Stimulated activated CD4-positive, alpha-beta T cell treated with anti-CD3 and anti-CD28 coated beads, Interleukin-4, amount 100 ng/mL, for 1 hour (primary cell): ENCODE data around the gene CNOT10.

ENCODE experiments used
- DNase-seq: peaks from one replicate; pipeline ENCODE4 v3.0.0-alpha.2; 2020

Gene CNOT10

DNA sequence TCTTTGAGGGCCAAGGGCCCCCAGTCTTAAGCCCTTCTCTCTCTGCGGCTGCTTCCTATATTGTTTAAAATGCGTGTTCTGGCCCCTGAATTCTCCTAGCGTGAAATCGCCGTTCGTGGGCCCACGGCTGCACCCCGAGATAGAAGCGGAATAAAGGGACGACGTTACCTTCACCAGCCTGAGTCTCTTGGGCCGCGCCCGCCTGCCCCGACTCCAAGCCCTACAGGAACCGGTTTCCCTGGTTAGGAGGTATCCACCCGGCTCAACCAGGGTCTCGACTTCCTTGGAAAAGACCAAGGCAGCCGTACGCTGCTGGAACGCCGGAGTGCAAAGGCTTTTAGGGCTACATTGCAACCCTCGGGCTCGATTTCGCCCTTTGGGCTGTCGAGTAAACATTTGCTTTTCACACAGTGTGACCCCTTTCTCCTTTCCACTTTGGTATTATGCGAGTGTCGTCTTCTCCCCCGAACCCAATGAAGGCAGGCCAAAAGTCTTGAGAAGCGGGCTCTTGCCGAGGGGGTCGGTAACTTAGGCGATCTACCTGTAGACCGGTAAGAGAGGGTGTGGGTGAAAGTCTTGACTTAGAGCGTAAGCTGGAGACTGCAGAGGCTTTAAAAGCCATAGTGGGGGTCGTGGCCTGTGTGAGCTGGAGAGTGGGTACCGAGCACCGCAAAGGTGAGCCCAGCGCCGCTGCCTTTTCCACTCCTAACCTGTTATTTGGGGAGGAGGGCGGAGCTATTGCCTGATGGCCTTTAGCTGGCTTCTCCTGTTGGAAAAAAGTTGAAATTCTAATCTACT is 134.8 kb downstream of the CNOT10 start:
- no peak for DNase-seq

GRCh38 chr3:32820430-32820829 is 135.4 kb downstream of the CNOT10 start:
- no peak for DNase-seq

DNA sequence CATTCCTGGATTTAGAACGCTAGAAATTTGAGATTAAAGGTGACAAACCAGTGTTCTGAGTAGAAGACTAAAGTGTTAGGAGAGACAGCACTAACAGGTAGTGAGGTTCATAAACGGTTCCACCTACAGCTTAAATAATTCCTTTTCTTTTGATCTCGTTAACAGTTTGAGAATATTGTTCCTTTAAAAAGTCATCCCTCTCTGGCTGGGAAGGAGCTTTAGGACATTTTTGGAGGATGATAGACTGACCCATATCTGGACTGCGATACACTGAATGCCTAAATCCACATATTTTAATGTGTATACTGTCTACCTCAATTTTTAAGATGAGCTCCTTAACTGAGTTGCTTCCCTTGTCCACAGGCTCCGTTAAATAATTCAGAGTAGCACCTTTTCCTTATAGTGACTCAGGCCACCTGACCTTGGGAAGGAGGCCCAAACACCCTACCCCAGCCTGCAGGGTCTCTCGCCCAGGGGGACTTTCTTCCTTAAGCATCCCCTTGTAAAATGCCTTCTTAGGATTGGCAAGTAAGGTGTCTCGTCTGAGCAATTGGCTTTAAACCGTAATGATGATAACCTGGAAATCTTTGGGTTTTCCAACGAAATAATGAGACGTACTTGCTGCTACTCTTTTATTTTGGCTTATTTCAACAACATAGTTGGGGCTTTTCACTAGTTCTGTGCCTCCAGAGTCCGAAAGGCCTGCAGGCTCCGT is 136.1 kb downstream of the CNOT10 start:
- no peak for DNase-seq

GRCh38 chr3:32821686-32822296 is 136.8 kb downstream of the CNOT10 start:
- DNase-seq = no peak

DNA sequence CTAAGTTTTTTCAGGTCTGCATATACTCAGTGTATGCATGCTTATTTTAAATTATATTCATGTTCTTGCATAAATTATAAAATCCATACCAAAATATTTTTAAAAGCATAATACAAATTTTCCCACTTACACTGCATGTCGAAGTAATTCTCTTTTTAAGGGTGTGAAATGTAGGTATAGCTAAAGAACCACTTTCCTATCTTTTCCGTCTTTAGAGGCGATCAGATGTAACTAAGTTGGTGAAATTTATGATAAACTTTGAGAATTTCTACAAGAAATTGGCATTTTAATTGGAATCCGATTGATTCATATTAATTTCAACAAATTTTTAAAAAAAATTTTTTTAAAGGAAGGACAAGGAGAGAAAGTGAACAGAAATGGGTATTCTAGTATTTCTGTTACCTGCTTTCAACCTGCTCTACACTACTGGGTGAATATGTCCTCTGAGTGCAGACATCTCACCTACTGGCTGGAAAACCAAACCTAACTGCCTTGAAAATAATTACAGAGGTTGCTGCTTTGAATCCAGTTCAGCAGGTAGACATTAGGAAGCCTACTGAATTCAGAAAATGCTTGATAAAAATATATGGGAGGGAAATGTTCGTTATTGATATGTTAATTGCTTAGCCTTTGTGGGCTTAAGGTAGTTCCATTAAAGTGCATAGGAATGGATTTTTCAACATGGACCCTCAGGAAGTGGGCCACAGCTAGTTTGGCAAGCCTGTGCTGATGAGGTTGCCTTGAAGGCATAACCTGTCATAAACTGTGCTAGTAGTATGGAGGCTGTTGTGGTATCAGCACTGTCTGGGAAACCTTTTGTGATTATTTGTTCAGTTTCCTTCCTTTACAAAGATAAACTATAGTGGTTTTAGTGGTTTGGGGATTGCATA is 137.9 kb downstream of the CNOT10 start:
- no peak for DNase-seq
